ENCODE data around the gene SRGAP3.

Gene SRGAP3

GRCh38 chr3:8937064-8938020, 312.1 kb downstream of the SRGAP3 start:
- no peak for DNase-seq (ENCODE audit: low read depth, low spot score)

GRCh38 chr3:8932507-8932906, 316.9 kb downstream of the SRGAP3 start:
- no peak for DNase-seq (ENCODE audit: low read depth, low spot score)

GRCh38 chr3:8931342-8931741, 318.1 kb downstream of the SRGAP3 start:
- no peak for DNase-seq (ENCODE audit: low read depth, low spot score)
